GM12878 (cell line): ENCODE data around the gene PDGFC. TPM values are rescaled to one million over a fixed set of nuclear protein-coding genes. Genes with fewer than 3 reads are reported as not detected.

Experiments
- ATAC-seq: fragments of 200-7000 bp; cut with Tn5 transposase; 3 replicates; pipeline ENCODE4 v1.9.1; 2020; ENCODE audit warnings: mild to moderate bottlenecking, moderate library complexity
- BruUV-seq: library from RNA; stranded (reverse); fragments of 400-500 nt; replicated peaks from 2 replicates; lab custom pipeline; 2021; lab: Mats Ljungman, UMichigan
- CTCF ChIA-PET: fragments of 300-600 bp; sonication (Branson Sonifier 250); formaldehyde crosslinking; extraction: SDS; loops from one replicate; lab custom pipeline; 2021; ENCODE audit warnings: inconsistent platforms; lab: Yijun Ruan, JAX
- POLR2A ChIA-PET: fragments of 350-600 bp; formaldehyde crosslinking; extraction: SDS; loops from one replicate; lab custom pipeline; 2021; ENCODE audit warnings: inconsistent platforms; lab: Charles Lee
- RAD21 ChIA-PET: fragments of 300-600 bp; sonication (Branson Sonifier 250); formaldehyde crosslinking; loops from one replicate; lab custom pipeline; 2023; ENCODE audit warnings: antibody characterized with exemption; ENCODE audit not compliant: unreplicated experiment; lab: Charles Lee
- SMC1A ChIA-PET: fragments of 300-600 bp; sonication (Branson Sonifier 250); formaldehyde crosslinking; loops from one replicate; lab custom pipeline; 2023; ENCODE audit not compliant: unreplicated experiment, uncharacterized antibody; lab: Charles Lee
- DNase-seq: peaks from one replicate; pipeline ENCODE4 v3.0.0-alpha.2; 2011; ENCODE audit warnings: low read depth, low spot score
- FAIRE-seq: peaks from 3 replicates; lab custom pipeline; 2011; peaks lifted over from hg19 to GRCh38; lab: Jason Lieb, UNC
- H2AFZ ChIP-seq: 2 replicates; pipeline ENCODE4 v1.6.0; 2011; ENCODE audit warnings: low read depth, low read length, control low read depth; ENCODE audit not compliant: control insufficient read depth
- H3K27ac ChIP-seq: 2 replicates; pipeline ENCODE4 v1.5.1; 2011; ENCODE audit warnings: control low read depth; ENCODE audit not compliant: control insufficient read depth, insufficient read depth
- H3K27me3 ChIP-seq, 2 experiments: replicated peaks in 1 of 2; 2 replicates each; pipeline versions ENCODE4 v1.6.0 to v1.6.1; 2011; ENCODE audit warnings: low read length in 1 of 2; ENCODE audit not compliant: control insufficient read depth in 2 of 2, insufficient read depth in 2 of 2
- H3K36me3 ChIP-seq, 2 experiments: 2 replicates each; pipeline ENCODE4 v1.5.1; 2011; ENCODE audit warnings: low read length in 1 of 2; ENCODE audit not compliant: control insufficient read depth in 2 of 2, insufficient read depth in 2 of 2
- H3K4me1 ChIP-seq: 2 replicates; pipeline ENCODE4 v1.6.1; 2011; ENCODE audit warnings: mild to moderate bottlenecking, low read length, moderate library complexity, mixed read lengths; ENCODE audit not compliant: control insufficient read depth, insufficient read depth
- H3K4me2 ChIP-seq: 2 replicates; pipeline ENCODE4 v1.6.0; 2011; ENCODE audit warnings: control low read depth; ENCODE audit not compliant: control insufficient read depth, insufficient read depth
- H3K4me3 ChIP-seq: fragments of 200-600 bp; sonication (generic); 2 replicates; pipeline ENCODE4 v1.5.1; 2016
- H3K79me2 ChIP-seq: 2 replicates; pipeline ENCODE4 v1.6.0; 2011; ENCODE audit warnings: low read length; ENCODE audit not compliant: control insufficient read depth, insufficient read depth
- H3K9ac ChIP-seq: 2 replicates; pipeline ENCODE4 v1.8.0; 2011; ENCODE audit warnings: low read length, control low read depth, mixed read lengths; ENCODE audit not compliant: control insufficient read depth, insufficient read depth
- H3K9me3 ChIP-seq: replicated peaks from 3 replicates; pipeline ENCODE4 v1.5.1; 2011; ENCODE audit warnings: mild to moderate bottlenecking, low read length; ENCODE audit not compliant: control insufficient read depth, insufficient read depth
- H4K20me1 ChIP-seq: 2 replicates; pipeline ENCODE4 v1.6.0; 2011; ENCODE audit not compliant: control insufficient read depth, insufficient read depth
- BHLHE40 ChIP-seq, 2 experiments: fragments of 450-650 bp in 1 of 2; IDR thresholded peaks; 2 replicates each; pipeline ENCODE4 v1.6.1; 2011 to 2017; ENCODE audit warnings: low read depth in 2 of 2, borderline replicate concordance in 1 of 2, improper control_type of control experiment in 1 of 2, low read length in 1 of 2, mild to moderate bottlenecking in 1 of 2
- KLF5 ChIP-seq: fragments of 450-650 bp; IDR thresholded peaks from 2 replicates; pipeline ENCODE4 v1.6.1; 2014; ENCODE audit warnings: mild to moderate bottlenecking; ENCODE audit not compliant: partially characterized antibody
- MTA3 ChIP-seq: IDR thresholded peaks from 2 replicates; pipeline ENCODE4 v1.6.1; 2012; ENCODE audit warnings: low read length, inconsistent platforms, borderline replicate concordance
- POLR2AphosphoS5 ChIP-seq: IDR thresholded peaks from 2 replicates; pipeline ENCODE4 v1.6.1; 2011; ENCODE audit warnings: mild to moderate bottlenecking, low read length, inconsistent platforms
- STAT3 ChIP-seq: IDR thresholded peaks from 2 replicates; pipeline ENCODE4 v1.6.1; 2011; ENCODE audit warnings: low read depth, low read length, improper control_type of control experiment
- SUZ12 ChIP-seq: fragments of 200-600 bp; sonication (generic); IDR thresholded peaks from one replicate; pipeline ENCODE4 v1.6.1; 2018; ENCODE audit warnings: antibody characterized with exemption, mild to moderate bottlenecking; ENCODE audit not compliant: unreplicated experiment
- ZBED1 ChIP-seq: IDR thresholded peaks from 2 replicates; pipeline ENCODE4 v1.6.1; 2016; ENCODE audit warnings: borderline replicate concordance
- WGBS: methylation state at CpG from one replicate; pipeline ENCODE4 v1.1.6; 2016; ENCODE audit warnings: low lambda C conversion rate; ENCODE audit not compliant: insufficient replicate concordance, insufficient coverage; ENCODE audit errors: missing lambda C conversion rate; 5-methylcytosine and 5-hydroxymethylcytosine counted together
- in situ Hi-C: fragments of 300-500 bp; cut with MboI; formaldehyde crosslinking; loops from 9 replicates; pipeline ENCODE4 v1.14.3; 2018; ENCODE audit warnings: mixed read lengths
- intact Hi-C: fragments of 100-400 bp; cut with micrococcal nuclease; formaldehyde crosslinking; loops from one replicate; pipeline ENCODE4 v1.14.2; 2022; ENCODE audit not compliant: unreplicated experiment
- polyA plus RNA-seq, 11 experiments: library from polyadenylated mRNA; depleted of rRNA in 4 of 11; unstranded in 6 of 11; stranded (reverse) in 5 of 11; fragments of >200 nt; fragmentation: Nextera tagmentation in 4 of 11; fragmentation: Illumina TruSeq in 1 of 11; extraction: Ambion mirVana in 4 of 11; extraction: Trizol in 1 of 11; gene quantifications; 1 replicate in 1 of 11; 2 replicates in 10 of 11; pipeline versions ENCODE4 v1.2.1 to v1.2.3, GENCODE V29; 2011 to 2016; ENCODE audit warnings: inconsistent platforms in 2 of 11, missing spikeins in 2 of 11, low read depth in 1 of 11
- total RNA-seq, 4 experiments: library from RNA; depleted of rRNA in 3 of 4; stranded (reverse); fragments of >200 nt in 3 of 4; fragmentation: Illumina TruSeq in 1 of 4; extraction: Trizol in 1 of 4; gene quantifications; 2 replicates each; pipeline versions ENCODE4 v1.2.1 to v1.2.3, GENCODE V29; 2013 to 2021

The PDGFC gene
- total and polyA plus RNA-seq, 10 of the 15 experiments (the other 5 are each of a cell fraction or from before 2014, with no cell fraction given) = 0.02 to 0.18 TPM; not detected in 8

DNA sequence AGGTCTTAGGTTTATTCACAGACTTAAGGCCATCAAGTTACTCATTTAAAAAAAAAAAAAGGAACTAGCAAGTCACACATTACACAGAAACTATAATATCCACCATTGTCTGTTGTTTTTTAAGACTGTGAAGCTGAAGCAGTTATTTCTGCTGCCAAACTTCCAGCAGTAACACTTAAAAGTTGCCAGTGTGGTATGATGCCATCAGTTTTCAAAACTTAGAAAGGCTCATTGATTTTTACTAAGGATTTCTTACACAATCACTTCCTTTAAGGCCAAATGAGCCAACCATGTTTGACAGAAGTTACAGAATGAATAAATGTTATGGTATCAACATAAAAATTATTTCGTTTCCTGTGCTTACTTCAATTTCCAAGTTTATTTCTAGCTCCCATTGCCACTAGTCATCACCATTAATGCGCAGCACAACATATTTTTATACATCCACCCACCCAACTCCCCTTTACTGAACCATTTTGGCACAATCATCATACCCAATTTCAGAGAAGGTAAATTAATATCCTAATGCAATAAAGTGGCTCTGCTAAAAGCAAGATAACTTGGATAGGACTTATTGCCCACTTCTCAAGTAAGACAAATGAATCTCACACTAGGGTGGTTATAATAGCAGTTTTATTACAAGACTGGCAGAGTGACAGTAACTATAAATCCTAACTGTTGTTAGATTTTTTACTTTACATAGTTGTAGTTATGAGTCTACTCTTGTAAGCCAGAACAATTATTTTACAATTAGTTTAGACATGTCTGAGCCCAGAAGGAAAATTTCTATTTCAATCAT is 13.1 kb downstream of the PDGFC start:
- TF ChIP-seq MTA3 (no peak), POLR2AphosphoS5 (no peak), KLF5 (no peak), ZBED1 (no peak), STAT3 (no peak), SUZ12 (no peak), BHLHE40 (IDR thresholded peaks at IDR 0.05; ENCODE audit: borderline replicate concordance in 1 of 2, low read depth in 2 of 2, low read length in 1 of 2) (no peak)
- Histone ChIP-seq H2AFZ (no peak overlapping the region), H3K36me3 (no peaks in the 10 kb centered on the region), H3K27me3 (no peaks in the 10 kb centered on the region; a peak in 1 of 4 replicates), H3K4me1 (no peaks in the 10 kb centered on the region), H3K9me3 (no peaks in the 10 kb centered on the region), H3K9ac (no peak overlapping the region), H3K4me3 (no peak overlapping the region), H4K20me1 (no peaks in the 10 kb centered on the region), H3K79me2 (no peaks in the 10 kb centered on the region), H3K27ac (no peak overlapping the region), H3K4me2 (no peak overlapping the region)
- RAD21 ChIA-PET = no interaction called here
- CTCF ChIA-PET = interaction anchor here (0.9 to 2.5 kb wide), 3 partner anchors 8 to 10 kb away, joined by 3 to 7 read pairs (median 6); no protein-coding TSS in a partner anchor
- BruUV-seq = no TSS peak
- SMC1A ChIA-PET = interaction anchor here (0.9 to 2.5 kb wide), 2 partner anchors 10 to 15 kb away, joined by 3 to 7 read pairs; no protein-coding TSS in a partner anchor
- intact Hi-C loops = no loop called here
- DNase-seq (no peak), FAIRE-seq (no peak), ATAC-seq (no peak)
- in situ Hi-C loops = loop anchor here (25.0 kb wide), 1 partner anchor 1146 kb away; no protein-coding TSS in a partner anchor
- 0% methylated on average over 2 of the region's 2 CpGs for WGBS
- POLR2A ChIA-PET = no interaction called here
